ENCODE data around the gene PRKCB. TPM values are rescaled to one million over a fixed set of nuclear protein-coding genes. Genes with fewer than 3 reads are reported as not detected.

Gene PRKCB
- polyA plus RNA-seq, 3 donors, result 57.4 to 87.4 (median 75.5) TPM

GRCh38 chr16:23967775-23968174, 132.0 kb downstream of the PRKCB start:
- Mint-ChIP-seq H3K4me3 (no peak overlapping the region), H3K9me3 (peaks cover 0 to 2% (median 0%) of the 10 kb centered on the region in 7 donors), H3K4me1 (peaks cover 25% of the 10 kb centered on the region), H3K27ac (peak overlapping the region in 1 of 7 donors; percentile 65), H3K36me3 (peaks cover 48 to 66% of the 10 kb centered on the region in 2 donors), H3K27me3 (ENCODE audit: low read depth in 3 of 3) (peaks cover 0 to 2% (median 2%) of the 10 kb centered on the region in 3 donors)
- Histone ChIP-seq H3K4me3 (replicated peaks in 1 of 3; ENCODE audit: low read depth in 2 of 3, low read length in 3 of 3) (no peak overlapping the region), H3K36me3 (replicated peaks in 1 of 2; ENCODE audit: control insufficient read depth in 1 of 2, insufficient read depth in 2 of 2, low read length in 2 of 2) (peaks cover 25 to 59% of the 10 kb centered on the region in 2 donors), H3K79me2 (ENCODE audit: insufficient read depth, low read length) (peaks cover 78% of the 10 kb centered on the region), H4K20me1 (ENCODE audit: insufficient read depth, low read length) (peaks cover 100% of the 10 kb centered on the region), H3K4me2 (replicated peaks; ENCODE audit: extremely low read depth, low read length, poor library complexity, severe bottlenecking) (no peak overlapping the region), H2AFZ (ENCODE audit: insufficient read depth, low read depth, low read length, poor library complexity, severe bottlenecking) (no peak overlapping the region), H3K27ac (ENCODE audit: low read depth in 1 of 2, low read length in 2 of 2) (peak overlapping the region in 1 of 2 donors; percentile 15), H3K9ac (ENCODE audit: insufficient read depth, low read length, poor library complexity, severe bottlenecking) (no peak overlapping the region), H3K4me1 (ENCODE audit: control insufficient read depth in 1 of 2, insufficient read depth in 2 of 2, low read length in 2 of 2) (peaks cover 19 to 22% of the 10 kb centered on the region in 2 donors), H3K9me3 (replicated peaks in 1 of 2; ENCODE audit: control insufficient read depth in 1 of 2, insufficient read depth in 1 of 2, low read length in 2 of 2) (no peaks in the 10 kb centered on the region), H3K27me3 (ENCODE audit: control insufficient read depth in 2 of 2, insufficient read depth in 2 of 2, low read length in 2 of 2) (no peaks in the 10 kb centered on the region)
- no peak for TF ChIP-seq CTCF (IDR thresholded peaks at IDR 0.05)
- WGBS (ENCODE audit: insufficient coverage), result no CpG with 5 or more reads among the region's 6 CpGs
- intact Hi-C loops (cut with micrococcal nuclease), result loop anchor here in 1 of 2 donors (5.0 kb wide), 1 partner anchor 45 kb away; no protein-coding TSS in a partner anchor
- DNase-seq, result no peak

DNA sequence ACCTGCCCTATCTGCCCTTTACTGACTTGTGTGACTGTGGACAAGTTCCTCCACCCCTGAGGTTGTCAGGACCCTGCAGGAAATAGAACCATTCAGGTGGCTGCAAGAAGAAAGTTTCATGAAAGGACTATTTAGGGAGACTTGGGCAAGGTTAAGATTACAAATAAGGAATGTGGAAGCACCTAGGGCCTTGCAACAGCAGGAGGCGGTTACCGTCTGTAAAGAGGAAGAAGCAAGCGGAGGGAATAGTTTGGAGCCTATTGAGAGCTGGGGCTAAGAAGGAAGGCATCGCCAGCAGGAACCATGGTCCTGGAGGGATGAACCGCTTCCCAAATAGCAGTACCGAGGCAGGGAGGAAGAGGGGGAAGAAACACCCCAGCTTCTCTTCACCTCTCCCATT, 132.4 kb downstream of the PRKCB start:
- no peaks in the 10 kb centered on the region for H3K9me3 ChIP-seq (replicated peaks in 1 of 2; ENCODE audit: control insufficient read depth in 1 of 2, insufficient read depth in 1 of 2, low read length in 2 of 2)
- H3K4me1 ChIP-seq (ENCODE audit: control insufficient read depth in 1 of 2, insufficient read depth in 2 of 2, low read length in 2 of 2), result peaks cover 19 to 22% of the 10 kb centered on the region in 2 donors
- Mint-ChIP-seq H3K27ac (peak overlapping the region in 3 of 7 donors; percentile 40 to 65 (median 62)), H3K36me3 (peaks cover 46 to 63% of the 10 kb centered on the region in 2 donors), H3K4me1 (peaks cover 25% of the 10 kb centered on the region), H3K27me3 (ENCODE audit: low read depth in 3 of 3) (peaks cover 0 to 2% (median 2%) of the 10 kb centered on the region in 3 donors), H3K4me3 (no peak overlapping the region), H3K9me3 (peaks cover 0 to 2% (median 0%) of the 10 kb centered on the region in 7 donors)
- H3K27me3 ChIP-seq (ENCODE audit: control insufficient read depth in 2 of 2, insufficient read depth in 2 of 2, low read length in 2 of 2), result no peaks in the 10 kb centered on the region
- DNase-seq, result peak; percentile 19 to 47 (median 26)
- intact Hi-C loops (cut with micrococcal nuclease), result loop anchor here in 1 of 2 donors (5.0 kb wide), 1 partner anchor 44 kb away; no protein-coding TSS in a partner anchor
- H3K36me3 ChIP-seq (replicated peaks in 1 of 2; ENCODE audit: control insufficient read depth in 1 of 2, insufficient read depth in 2 of 2, low read length in 2 of 2), result peaks cover 21 to 56% of the 10 kb centered on the region in 2 donors
- H3K4me2 ChIP-seq (replicated peaks; ENCODE audit: extremely low read depth, low read length, poor library complexity, severe bottlenecking), result no peak overlapping the region
- no peak overlapping the region for H3K9ac ChIP-seq (ENCODE audit: insufficient read depth, low read length, poor library complexity, severe bottlenecking)
- no peak overlapping the region for H2AFZ ChIP-seq (ENCODE audit: insufficient read depth, low read depth, low read length, poor library complexity, severe bottlenecking)
- peaks cover 100% of the 10 kb centered on the region for H4K20me1 ChIP-seq (ENCODE audit: insufficient read depth, low read length)
- H3K79me2 ChIP-seq (ENCODE audit: insufficient read depth, low read length), result peaks cover 75% of the 10 kb centered on the region
- TF ChIP-seq CTCF (IDR thresholded peaks at IDR 0.05), result no peak
- H3K27ac ChIP-seq (ENCODE audit: low read depth in 1 of 2, low read length in 2 of 2), result peak overlapping the region; percentile 8 to 15
- 6% methylated on average over 3 of the region's 6 CpGs for WGBS (ENCODE audit: insufficient coverage)
- H3K4me3 ChIP-seq (replicated peaks in 1 of 3; ENCODE audit: low read depth in 2 of 3, low read length in 3 of 3), result no peak overlapping the region

Measured in CD14-positive monocyte (primary cell).